HK-2 (cell line): Measurements from ENCODE around the gene ABAT.

Source experiments
- DNase-seq: peaks from one replicate; pipeline ENCODE4 v3.0.0-alpha.2; 2018; ENCODE audit not compliant: unreplicated experiment

The ABAT gene

GRCh38 chr16:8674413-8675022, at the start of gene ABAT:
Gene ABAT (plus strand): TSS chr16:8674617. CDS start chr16:8735740, 61,123 bp downstream.
- DNase-seq: peak; percentile 77

DNA sequence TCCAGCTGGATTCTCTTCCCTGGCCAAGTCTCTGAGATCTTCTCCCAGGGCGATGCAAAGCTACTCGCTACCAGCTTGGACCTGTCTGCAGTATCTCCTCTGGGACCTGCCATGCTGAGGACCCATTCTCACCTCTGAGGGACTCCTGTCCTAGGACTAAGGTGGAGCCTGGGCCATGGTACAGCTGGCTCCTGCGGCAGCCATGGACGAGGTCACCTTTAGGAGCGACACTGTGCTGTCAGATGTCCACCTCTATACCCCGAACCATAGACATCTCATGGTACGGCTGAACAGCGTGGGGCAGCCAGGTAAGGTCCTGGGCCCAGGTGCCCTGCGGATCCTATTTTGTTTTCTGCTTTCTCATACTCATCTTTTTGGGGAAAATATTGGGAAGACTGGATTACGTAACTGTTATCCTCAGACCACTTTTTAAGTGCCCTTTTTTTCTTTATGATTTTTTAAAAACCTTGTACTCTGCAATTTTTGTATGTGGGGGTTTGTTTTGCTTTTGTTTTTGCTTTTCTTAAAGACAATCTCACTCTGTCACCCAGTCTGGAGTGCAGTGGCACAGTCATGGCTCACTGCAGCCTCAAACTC, 48.8 kb upstream of the ABAT start:
- DNase-seq: no peak

DNA sequence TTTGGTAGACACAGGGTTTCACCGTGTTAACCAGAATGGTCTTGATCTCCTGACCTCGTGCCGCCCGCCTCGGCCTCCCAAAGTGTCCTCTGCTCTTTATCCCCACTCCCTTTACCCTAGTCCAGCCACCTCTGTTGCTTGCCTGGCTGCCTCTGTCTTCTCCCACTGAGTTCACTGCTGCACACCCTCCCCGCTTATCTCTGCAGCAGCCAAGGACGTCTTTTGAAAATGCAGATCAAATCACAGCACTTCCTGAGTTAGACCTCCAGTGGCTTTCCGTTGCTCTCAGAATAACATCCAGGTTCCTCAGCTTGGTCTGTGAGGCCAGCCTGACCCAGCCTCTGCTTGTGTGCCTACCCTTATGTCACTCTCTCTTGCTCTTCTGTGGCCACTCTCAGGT, 47.5 kb upstream of the ABAT start:
- no peak for DNase-seq

GRCh38 chr16:8627456-8627855, 47.0 kb upstream of the ABAT start:
- DNase-seq: no peak

GRCh38 chr16:8628981-8629725, 45.3 kb upstream of the ABAT start:
- DNase-seq: no peak

GRCh38 chr16:8630255-8630953, 44.0 kb upstream of the ABAT start:
- DNase-seq: no peak

- no peak for DNase-seq
Observed at GRCh38 chr16:8631373-8631772, 43.0 kb upstream of the ABAT start.

- no peak for DNase-seq
Observed at GRCh38 chr16:8631818-8632465, 42.5 kb upstream of the ABAT start.

DNA sequence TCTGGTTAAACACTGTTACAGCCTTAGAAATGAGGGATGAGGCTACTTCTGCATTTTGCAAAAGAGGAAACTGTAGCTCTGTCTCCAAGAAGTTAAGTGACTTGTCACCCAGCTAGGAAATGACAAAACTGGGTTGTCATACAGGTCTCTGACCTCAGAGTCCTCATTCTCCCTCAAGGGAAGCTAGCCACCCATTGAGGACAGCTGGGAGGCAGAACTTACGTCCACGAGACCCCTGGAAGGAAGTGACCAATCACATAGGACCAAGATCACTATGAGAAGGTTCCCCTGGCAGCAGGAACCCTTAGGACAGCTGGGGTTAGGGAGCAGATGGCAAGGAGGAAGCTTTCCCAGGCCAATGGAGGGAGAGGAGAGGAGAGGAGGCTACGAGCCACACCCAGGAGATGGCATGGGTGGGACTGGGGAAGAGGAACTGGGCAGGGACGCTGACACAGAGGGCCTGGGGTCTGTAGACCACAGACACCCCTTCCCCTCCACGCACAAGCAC, 41.7 kb upstream of the ABAT start:
- no peak for DNase-seq

DNA sequence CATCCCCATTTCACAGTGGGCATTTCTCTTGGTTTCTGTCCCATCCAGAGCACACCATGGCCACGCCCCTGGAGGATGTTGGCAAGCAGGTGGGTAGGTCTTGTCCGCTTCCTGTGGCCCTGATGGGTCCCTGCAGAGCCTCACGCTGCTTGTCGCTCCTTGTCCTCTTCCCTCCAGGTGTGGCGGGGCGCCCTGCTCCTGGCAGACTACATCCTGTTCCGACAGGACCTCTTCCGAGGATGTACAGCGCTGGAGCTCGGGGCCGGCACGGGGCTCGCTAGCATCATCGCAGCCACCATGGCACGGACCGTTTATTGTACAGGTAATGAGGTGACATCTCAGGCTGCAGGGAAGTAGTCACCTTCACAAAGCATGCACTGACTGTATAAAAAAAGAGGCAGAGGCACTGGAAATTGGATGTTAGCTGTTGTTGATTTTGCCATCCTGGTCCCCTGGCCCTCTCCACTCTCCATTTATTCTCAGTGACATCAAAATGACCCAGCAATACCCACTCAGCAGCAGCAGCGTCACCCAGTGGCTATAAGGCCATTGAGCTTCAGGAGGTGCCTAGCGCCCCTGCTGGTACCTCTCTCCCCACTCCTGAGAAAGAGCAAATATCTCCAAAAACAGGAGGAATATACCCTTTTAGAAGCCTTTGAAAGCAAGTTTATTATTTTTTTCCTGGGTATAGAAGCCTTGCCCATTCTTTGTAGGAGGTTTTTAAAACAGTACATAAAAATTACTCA, 39.3 kb upstream of the ABAT start:
- DNase-seq: no peak

- DNase-seq: no peak
Observed at GRCh38 chr16:8639694-8640093, 34.7 kb upstream of the ABAT start.

DNA sequence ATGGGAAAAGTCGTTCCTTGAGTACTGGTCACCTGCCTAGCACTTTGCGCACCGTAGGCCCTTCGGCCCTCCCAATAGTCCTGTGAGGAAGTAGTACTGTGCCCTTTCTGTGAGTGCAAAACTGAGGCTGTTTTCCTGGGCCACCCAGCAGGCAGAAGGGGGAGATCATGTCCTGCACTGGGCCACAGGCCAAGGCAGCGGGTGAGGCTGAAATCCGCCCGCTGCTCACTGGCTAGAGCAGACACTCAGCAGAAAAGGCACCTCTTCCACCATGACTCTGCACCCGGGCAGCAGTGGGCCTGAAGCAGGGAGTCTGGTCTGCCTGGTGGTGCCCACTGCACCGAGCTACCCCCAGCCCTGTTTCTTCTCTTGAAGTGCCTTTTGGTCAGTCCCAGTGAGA, 32.7 kb upstream of the ABAT start:
- DNase-seq: no peak

GRCh38 chr16:8642146-8642545, 32.3 kb upstream of the ABAT start:
- no peak for DNase-seq

DNA sequence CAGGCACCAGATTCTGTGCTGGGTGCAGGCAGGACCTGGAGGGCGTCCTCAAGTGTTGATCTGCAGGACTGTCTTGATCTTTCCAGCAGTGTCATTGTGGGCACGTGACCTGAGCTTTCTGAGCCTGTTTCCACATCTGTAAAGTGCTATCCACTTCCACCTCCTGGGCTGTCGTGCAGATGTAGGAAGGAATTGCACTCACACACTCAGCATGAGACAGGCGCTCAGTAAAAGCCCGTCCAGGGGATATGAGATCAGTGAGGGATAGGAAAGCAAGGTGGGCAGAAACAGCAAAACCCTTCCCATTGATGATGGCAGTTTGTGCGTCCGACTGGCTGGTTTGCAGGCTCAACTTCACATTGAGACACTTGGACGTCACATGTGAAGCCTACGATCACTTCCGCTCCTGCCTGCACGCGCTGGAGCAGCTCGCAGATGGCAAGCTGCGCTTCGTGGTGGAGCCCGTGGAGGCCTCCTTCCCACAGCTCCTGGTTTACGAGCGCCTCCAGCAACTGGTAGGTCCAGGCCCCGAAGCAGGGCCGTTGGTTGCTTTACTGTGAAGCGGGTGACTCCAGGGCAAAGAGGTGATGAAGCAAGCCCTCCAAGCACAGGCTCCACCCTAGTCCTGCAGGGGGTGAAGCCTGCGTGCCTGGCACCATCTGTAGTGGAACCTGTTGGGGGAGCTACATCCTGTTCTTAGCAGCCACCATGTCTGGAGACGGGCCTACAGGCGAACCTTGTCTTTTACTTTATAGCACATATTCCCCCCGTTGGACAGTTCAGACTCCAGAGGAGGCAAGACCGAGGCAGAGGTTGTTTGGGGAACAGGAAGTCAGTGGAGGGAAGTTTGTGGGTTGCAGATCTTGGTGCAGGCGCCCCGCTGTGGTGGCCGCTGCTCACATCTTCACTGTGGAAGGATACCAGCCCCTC, 29.9 kb upstream of the ABAT start:
- DNase-seq: no peak

GRCh38 chr16:8645141-8645521, 29.3 kb upstream of the ABAT start:
- no peak for DNase-seq

- DNase-seq: no peak
Observed at GRCh38 chr16:8645831-8646230, 28.6 kb upstream of the ABAT start.

GRCh38 chr16:8646326-8647053, 27.9 kb upstream of the ABAT start:
- DNase-seq: no peak

GRCh38 chr16:8647721-8648318, 26.6 kb upstream of the ABAT start:
- no peak for DNase-seq

DNA sequence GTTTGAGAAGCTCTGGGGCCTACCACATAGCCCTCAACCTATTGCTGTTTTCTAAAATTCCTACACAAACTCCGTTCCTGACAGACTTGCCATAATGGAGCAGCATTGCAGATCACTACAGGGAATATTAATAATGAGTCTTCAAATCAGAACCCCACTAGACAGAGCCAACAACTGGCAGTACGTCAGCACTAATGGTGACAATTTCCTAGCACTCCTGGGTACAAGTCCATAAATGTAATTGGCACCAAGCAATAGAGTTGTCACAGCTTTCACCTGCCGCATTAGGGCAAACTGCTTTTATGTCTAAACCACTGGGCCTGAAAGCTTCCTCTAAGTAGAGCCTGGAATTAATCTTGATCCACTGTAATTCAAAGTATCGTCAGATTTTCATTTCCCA, 25.5 kb upstream of the ABAT start:
- no peak for DNase-seq
